Measurements from ENCODE around the gene EFNA2. TPM values are rescaled to one million over a fixed set of nuclear protein-coding genes. Genes with fewer than 3 reads are reported as not detected.

The EFNA2 gene
- total RNA-seq, 4 donors from 2014 or later = not detected

DNA sequence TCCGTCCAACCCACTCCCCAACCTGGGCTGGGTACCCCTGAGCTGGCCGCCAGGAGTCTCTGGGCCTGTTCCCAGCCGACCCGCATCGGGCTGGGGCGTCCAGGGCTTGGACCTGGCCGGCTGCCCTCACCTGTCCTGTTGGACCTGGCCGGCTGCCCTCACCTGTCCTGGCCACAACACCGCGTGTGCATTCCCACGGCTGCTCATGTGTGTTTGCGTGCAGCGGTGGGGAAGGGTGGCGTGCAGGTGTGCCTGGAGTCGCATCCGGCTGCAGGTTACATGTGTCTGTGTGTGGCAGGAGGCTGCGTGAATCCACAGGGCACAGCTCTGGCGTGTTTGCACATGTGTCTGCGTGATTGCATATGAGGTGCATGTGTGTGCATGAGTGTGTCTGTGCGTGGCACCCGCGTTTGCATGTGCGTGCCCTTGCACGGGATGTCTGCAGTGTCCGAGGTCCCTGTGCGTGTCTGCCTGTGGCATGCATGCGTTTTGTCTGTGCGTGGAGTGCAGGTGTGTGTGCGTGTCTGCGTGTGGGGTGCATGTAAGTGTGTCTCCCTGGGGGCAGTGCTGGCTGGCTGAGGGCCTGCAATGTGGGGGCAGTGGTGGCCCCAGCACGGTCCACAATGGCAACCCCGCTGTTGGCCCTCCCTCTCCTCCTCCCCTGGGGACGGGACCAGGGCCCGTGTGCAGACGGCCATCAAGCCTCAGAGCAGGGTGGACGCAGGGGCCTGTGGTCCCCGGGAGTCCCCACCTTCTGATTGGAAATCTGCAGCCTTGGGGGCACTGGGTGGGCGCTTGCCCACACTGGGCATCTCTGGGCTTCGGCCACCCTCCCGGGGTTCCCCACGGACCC lies 3.4 kb downstream of the EFNA2 start:
- 63 to 65% methylated on average over 24 to 31 of the region's 41 CpGs for WGBS, 2 donors
- intact Hi-C loops (cut with DNase I; ENCODE audit: low total_unique reads) = loop anchor here (10.0 kb wide), 1 partner anchor 66 kb away; a partner anchor contains a TSS
- DNase-seq (ENCODE audit: low spot score in 2 of 2) = no peak
- TF ChIP-seq POLR2A (IDR thresholded peaks at IDR 0.05) = no peak
- TF ChIP-seq, protein P1, sequence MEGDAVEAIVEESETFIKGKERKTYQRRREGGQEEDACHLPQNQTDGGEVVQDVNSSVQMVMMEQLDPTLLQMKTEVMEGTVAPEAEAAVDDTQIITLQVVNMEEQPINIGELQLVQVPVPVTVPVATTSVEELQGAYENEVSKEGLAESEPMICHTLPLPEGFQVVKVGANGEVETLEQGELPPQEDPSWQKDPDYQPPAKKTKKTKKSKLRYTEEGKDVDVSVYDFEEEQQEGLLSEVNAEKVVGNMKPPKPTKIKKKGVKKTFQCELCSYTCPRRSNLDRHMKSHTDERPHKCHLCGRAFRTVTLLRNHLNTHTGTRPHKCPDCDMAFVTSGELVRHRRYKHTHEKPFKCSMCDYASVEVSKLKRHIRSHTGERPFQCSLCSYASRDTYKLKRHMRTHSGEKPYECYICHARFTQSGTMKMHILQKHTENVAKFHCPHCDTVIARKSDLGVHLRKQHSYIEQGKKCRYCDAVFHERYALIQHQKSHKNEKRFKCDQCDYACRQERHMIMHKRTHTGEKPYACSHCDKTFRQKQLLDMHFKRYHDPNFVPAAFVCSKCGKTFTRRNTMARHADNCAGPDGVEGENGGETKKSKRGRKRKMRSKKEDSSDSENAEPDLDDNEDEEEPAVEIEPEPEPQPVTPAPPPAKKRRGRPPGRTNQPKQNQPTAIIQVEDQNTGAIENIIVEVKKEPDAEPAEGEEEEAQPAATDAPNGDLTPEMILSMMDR (IDR thresholded peaks at IDR 0.05) = no peak
- no peak overlapping the region for H3K4me3 ChIP-seq (ENCODE audit: low read depth, poor library complexity, severe bottlenecking)

- WGBS, 2 donors = 62 to 66% methylated on average over 11 to 15 of the region's 19 CpGs
- no peak for DNase-seq (ENCODE audit: low spot score in 2 of 2)
These were observed 4.0 kb downstream of the EFNA2 start for GRCh38 chr19:1289686-1290025.

GRCh38 chr19:1290196-1290702 lies 4.6 kb downstream of the EFNA2 start:
- intact Hi-C loops (cut with DNase I; ENCODE audit: low total_unique reads) = no loop called here
- 75 to 88% methylated on average over 13 to 23 of the region's 24 CpGs for WGBS, 2 donors
- no peak for DNase-seq (ENCODE audit: low spot score in 2 of 2)
- TF ChIP-seq, protein P1 (IDR thresholded peaks at IDR 0.05) = no peak
- TF ChIP-seq POLR2A (IDR thresholded peaks at IDR 0.05) = no peak
- no peak overlapping the region for H3K4me3 ChIP-seq (ENCODE audit: low read depth, poor library complexity, severe bottlenecking)

More at GRCh38 chr19:1289686-1290025, 4.0 kb downstream of the EFNA2 start:
- intact Hi-C loops (cut with DNase I; ENCODE audit: low total_unique reads) = loop anchor here (10.0 kb wide), 1 partner anchor 65 kb away; a partner anchor contains a TSS
- no peak for TF ChIP-seq POLR2A (IDR thresholded peaks at IDR 0.05)
- no peak overlapping the region for H3K4me3 ChIP-seq (ENCODE audit: low read depth, poor library complexity, severe bottlenecking)

- 59 to 69% methylated on average over 27 to 37 of the region's 40 CpGs for WGBS, 2 donors
- intact Hi-C loops (cut with DNase I; ENCODE audit: low total_unique reads) = no loop called here
- no peak for DNase-seq (ENCODE audit: low spot score in 2 of 2)
- H3K4me3 ChIP-seq (ENCODE audit: low read depth, poor library complexity, severe bottlenecking) = no peak overlapping the region
- no peak for TF ChIP-seq POLR2A (IDR thresholded peaks at IDR 0.05)
- TF ChIP-seq, protein P1 (IDR thresholded peaks at IDR 0.05) = no peak
These were observed 5.3 kb downstream of the EFNA2 start for GRCh38 chr19:1290703-1291651.

GRCh38 chr19:1291761-1292418 lies 6.2 kb downstream of the EFNA2 start:
- H3K4me3 ChIP-seq (ENCODE audit: low read depth, poor library complexity, severe bottlenecking) = no peak overlapping the region
- no peak for TF ChIP-seq POLR2A (IDR thresholded peaks at IDR 0.05)
- TF ChIP-seq, protein P1 (IDR thresholded peaks at IDR 0.05) = no peak
- intact Hi-C loops (cut with DNase I; ENCODE audit: low total_unique reads) = no loop called here
- WGBS, 2 donors = 15 to 30% methylated on average over 24 to 25 of the region's 25 CpGs
- DNase-seq (ENCODE audit: low spot score in 2 of 2) = no peak
